K562 treated with DMSO at 1 percent for 4 hours (cell line): ENCODE data around the gene KCNF1. TPM values are rescaled to one million over a fixed set of nuclear protein-coding genes. Genes with fewer than 3 reads are reported as not detected.

Experiments
- total RNA-seq: library from RNA; unstranded; fragments of 300-600 nt; gene quantifications from 2 replicates; pipeline ENCODE4 v1.2.3, GENCODE V29; 2022; ENCODE audit not compliant: insufficient read depth

Gene KCNF1, protein sequence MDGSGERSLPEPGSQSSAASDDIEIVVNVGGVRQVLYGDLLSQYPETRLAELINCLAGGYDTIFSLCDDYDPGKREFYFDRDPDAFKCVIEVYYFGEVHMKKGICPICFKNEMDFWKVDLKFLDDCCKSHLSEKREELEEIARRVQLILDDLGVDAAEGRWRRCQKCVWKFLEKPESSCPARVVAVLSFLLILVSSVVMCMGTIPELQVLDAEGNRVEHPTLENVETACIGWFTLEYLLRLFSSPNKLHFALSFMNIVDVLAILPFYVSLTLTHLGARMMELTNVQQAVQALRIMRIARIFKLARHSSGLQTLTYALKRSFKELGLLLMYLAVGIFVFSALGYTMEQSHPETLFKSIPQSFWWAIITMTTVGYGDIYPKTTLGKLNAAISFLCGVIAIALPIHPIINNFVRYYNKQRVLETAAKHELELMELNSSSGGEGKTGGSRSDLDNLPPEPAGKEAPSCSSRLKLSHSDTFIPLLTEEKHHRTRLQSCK
- total RNA-seq: not detected in 2 replicates

DNA sequence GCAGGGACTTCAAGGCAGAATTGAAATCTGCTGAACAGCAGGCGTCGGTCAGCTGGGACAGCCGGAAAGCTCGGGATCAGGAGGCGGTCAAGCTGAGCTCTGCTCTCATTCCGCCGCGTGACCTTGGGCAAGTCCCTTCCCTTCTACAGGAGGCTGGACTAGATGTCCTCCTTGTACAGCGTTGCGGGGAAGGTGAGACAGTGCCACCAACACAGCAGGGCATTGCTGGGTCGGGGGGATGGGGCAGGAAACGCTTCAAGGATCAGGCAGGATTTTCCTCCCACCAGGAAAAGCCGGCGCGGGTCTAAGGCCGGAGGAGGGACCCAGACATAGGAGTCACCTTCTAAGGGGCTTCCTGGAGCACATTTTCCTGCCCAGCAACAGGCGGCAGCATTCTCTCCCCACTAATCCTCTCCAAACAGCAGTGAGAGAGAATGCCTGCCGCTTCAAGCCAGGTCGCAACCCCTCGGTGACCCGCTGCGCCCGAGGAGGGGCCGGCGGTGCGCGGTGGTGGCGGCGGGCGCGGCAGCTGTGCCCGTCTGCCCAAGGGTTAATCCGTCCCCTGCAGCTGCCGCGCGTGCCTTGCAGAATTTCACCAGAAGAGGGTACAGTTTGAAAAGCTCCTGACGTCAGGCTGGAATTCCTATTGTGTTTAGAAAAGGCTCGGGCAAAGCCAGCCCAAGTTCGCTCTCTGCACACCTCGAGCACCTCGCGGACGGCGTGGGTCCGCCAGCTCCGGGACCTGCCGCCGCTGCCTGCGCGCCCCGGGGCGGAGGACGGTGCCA, at the start of gene KCNF1:
TSS of gene KCNF1 (plus strand) at position 644 of the 785 bp plus-strand sequence. CDS start 493 bp downstream, outside the sequence.

Other genes starting within 250 kb of the KCNF1 start
- gene NOL10, start 222.0 kb upstream of the KCNF1 start, total RNA-seq: 7.7 and 10.6 TPM in 2 replicates
- gene ATP6V1C2, start 190.3 kb upstream of the KCNF1 start, total RNA-seq: 0.41 and 0.99 TPM in 2 replicates
- gene PDIA6, start 99.1 kb upstream of the KCNF1 start, total RNA-seq: 190 and 191 TPM in 2 replicates
- gene SLC66A3, start 243.5 kb downstream of the KCNF1 start, total RNA-seq: 2.8 and 3.2 TPM in 2 replicates